Activated naive CD4-positive, alpha-beta T cell (primary cell): ENCODE data around the gene SORBS2.

Source experiments
- DNase-seq, 4 experiments: peaks; one replicate each; lab custom pipeline; 2025; lab: John Stamatoyannopoulos, UW

The SORBS2 gene

DNA sequence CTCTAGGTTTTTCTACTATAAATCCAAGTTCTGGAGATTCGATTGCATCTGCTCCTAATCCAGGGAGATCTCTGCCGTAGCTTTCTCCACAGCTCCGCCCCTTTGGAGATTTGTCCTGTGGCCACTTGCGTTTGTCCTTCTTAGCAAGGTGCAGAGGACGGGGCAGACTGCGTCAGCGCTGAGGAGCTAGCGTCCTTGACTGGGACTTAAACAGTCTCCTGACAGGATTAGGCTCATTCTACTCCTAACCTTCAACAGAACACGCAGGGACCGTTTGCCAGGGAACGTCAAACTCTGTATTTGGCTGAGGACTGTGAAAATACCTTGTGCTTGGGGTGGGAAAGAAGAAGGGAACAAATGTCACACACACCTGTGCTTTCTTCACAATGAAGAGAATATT is 38.6 kb downstream of the SORBS2 start:
- DNase-seq = no peak

DNA sequence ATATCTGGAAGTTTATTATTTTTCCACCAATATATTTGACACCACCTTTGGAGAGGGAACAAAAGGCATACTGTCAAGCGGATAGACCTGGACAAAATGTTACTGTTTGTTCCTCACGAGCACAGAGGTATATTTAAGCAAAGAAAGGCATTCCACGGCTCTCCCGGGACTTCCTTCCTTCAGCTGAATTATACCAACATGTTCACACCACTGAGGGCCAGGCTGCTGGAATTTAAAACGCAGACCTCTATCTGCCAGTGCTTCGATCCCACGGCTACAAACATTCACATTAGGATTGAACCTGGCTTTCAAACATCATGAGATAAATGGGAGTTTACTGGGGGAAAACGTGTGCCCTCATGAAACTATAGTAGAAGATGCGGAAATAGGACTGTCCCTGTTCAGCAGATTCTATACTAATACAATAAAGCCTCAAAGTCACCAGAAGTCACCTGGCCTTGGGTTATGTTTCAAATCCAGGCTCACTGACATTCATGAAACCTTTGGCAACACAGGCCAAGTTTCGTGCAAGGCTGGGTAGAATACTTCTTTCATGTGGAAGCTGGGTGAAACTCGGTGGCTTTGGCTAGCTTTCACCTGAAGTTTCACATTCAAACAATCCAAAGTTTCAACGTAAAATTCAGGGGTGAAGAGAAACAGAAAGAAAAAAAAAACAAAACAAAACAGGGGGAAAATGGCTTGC is 39.5 kb downstream of the SORBS2 start:
- no peak for DNase-seq

DNA sequence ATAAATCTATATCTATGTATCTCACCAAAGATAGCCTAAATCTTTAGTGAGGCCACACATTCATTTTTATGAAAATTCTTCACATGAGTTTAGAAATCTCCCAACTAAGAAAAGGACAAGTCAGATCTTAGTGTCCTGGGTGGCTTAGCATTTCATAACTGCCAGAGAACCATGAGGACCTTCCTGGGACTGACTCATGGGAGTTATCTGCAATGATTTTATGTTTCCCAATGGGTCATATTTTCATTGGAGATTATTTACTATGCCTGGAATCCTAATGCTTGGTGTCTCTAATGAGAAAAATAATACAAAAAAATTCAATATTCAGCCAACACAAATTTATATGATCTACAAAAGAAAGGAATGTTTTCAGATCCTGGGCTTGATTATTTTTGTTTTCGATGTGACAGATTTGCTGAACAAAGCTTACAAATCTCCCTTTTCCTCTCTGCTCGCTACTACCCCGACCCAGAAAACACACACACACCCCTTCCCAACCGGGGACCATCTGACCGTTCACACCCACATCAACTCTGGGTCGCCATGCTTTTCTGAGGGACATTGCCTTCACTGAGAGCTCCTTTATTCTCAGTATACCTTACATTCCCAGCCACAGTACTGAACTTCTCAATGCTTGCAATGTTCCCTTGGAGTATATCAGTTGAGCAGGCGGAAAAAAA is 40.1 kb downstream of the SORBS2 start:
- no peak for DNase-seq

DNA sequence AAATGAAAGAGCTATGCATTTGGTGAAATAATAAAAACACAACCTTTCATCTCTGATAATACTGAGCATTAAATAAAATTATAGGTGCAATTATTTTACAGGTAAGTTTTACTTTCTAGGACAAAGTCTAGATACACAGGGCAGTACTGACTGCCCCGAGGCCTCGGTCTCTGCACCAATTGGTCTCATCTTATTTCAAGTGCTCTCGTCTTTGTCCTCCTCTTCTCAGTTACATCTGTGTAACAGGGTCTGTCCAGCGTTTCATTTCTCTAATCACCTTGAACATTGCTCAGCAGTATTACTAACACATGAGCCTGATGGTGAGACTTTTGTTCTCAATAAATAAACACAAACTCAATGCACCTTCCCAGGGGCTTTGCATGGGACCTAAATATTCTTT is 44.5 kb downstream of the SORBS2 start:
- no peak for DNase-seq

DNA sequence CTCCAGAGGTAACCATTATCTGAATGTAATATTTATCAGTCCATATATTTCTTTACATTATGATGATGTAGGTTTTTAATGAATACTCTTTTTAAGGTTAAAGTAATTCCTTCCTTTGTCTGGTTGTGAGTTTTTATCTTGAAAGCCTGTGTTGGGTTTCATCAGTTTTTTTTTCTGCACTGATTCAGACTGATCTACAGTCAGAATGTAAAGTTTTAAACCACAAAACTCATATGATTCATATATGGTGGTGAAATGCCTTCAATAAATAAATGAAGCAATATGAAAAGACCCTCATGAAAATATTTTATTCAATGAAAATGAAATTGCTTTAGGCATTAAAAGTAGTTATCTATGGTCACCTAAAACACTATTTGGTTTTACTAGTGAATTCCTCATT is 47.1 kb downstream of the SORBS2 start:
- DNase-seq = no peak

DNA sequence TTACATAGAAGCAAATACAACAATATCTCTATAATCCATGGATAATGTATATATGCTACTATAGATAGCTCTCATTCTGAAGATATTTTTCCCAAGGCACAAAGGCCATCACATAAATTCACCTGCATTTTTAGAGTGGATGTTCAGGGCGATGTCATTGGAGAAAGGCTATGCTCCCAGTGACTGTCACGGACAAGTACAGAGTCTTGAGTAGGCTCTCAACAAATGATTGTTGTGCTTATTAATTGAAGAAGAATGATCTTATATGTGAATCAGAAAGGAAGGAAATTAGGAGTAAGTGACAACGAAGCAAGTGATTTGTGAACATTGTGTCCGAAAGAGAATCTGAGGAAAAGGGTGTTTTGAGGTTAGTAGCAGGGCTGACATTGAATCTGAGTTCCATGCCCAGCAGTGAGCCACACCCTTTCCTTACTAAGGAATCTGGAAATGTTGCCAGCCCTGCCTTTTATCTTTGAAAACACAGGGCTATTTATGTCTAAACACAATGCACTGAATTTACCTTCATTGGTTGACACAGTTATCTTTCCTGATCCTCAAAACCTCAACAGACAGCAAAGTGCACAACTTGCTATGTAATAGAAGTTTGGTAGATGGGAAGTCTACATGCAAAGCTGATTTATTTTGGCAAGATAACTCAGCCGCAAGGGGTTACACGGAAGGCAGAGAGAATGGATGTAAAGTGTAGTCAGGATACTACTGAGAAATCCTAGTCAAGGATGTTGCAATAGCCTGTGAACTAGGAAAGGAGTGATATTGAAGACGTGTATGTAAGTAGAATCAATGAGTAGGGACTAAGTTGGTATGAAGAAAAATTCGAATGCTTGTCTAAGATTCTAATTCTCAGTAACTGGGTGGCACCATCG is 50.4 kb downstream of the SORBS2 start:
- no peak for DNase-seq

DNA sequence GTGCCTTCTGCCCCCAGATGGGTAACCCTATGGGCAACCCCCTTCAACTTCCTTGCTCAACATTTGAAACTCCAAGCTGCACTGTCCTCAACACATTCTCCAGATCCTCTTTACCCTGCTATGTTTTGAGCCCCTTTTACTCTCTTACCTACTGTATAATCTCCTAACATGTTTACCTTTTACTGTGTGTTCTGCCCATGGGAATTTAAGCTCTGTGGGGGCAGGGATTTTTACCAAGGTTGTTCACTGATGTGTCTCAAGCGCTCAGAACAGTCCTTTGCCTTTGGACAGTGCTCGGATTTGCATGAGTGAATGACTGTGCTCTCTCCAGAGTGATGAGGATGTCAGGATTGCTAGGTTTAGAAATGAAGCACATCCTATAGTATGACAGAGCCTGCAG is 53.2 kb downstream of the SORBS2 start:
- DNase-seq = no peak

DNA sequence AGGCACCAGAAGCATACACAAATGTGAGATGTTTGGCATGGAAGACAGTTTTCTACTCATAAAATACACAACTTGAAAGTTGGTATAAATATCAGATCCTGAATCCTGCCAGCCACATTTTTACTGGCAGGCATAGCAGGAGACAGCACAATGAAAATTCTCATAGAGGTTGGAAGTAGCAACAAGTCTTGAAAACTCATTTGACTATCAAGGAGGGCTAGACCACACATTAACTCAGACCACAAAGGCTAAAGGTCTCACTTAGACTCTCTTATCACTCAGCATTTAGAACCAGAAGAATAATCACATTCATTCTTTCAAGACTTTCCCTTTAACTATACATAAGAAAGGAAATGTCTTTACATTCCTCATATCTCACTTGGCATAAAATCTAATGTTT is 56.5 kb downstream of the SORBS2 start:
- DNase-seq = no peak

DNA sequence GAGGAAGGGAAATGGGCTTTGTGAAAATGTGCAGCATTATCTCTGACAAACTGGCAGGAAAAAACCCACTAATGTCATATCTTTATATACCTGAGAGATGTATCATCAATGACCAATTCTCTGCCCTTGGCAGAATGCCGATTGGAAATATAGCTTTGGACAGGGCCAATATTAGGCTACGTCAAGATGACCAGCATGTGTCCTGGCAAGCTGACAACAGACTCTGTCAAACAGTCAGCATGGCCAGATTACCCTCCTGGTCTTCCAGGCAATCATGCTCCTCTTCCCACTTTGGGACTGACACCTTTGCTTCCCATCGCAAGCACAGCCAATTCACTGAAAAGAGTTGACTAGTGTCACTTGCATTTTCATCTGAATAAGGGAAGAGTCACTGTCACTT is 57.0 kb downstream of the SORBS2 start:
- DNase-seq = no peak

DNA sequence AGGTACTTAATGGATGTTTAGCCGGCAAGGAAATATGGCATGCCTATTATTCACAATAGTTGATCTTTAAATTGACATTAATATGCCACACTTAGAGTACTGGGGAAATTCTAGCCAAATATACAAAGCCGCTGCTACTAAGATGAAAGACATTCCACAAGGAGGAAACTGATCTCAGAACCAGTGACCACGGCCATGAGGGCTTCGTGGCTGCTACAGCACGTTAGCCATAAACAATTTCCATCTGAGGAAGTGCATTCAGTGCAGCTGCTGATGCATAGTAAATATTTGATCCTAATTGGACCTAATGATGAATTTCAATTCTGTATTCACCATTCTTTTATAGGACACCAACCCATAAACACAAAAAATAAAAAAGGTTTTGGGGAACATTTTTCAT is 59.1 kb downstream of the SORBS2 start:
- DNase-seq = no peak

DNA sequence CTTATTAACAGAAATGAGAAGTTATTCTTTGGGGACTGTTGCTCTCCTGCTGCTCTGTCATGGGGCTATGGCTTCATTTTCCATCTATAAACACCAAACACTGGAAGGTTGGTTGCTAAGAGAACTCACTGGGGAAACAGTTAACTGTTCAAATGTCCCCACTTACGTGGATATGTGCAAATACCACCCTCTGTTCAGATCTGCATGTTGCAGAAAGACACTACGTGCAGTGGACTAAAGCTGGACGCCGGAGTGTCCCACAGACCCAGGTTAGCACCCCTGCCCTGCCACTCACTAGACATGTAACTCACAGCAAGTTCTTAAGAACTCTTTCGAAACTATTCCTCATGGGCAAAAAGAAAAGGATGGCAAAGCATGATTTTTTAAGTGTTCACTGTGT is 62.1 kb downstream of the SORBS2 start:
- no peak for DNase-seq

DNA sequence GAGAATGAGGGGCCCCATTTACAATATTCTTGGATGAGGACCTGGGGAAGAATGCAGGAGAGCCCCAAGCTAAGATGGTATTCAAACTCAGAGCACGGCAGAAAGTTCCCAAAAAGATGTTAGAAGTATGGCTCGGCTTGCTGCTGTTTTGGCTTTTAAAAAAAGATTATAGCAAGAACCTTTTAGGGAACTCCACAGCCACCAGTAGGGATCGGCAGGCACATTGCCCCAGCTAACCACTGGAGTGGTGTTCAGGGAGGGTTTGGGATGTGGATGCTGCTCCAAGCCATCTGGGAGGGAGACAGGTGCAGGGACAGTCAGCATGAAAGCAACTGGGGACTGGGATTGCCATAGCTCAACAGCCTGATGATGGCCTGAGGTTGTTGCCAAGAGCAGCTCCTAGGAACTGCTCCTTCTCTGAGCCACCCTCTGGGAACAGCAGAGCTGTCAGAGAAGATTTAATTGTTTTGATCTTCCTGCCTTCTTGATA is 63.0 kb downstream of the SORBS2 start:
- DNase-seq = no peak

DNA sequence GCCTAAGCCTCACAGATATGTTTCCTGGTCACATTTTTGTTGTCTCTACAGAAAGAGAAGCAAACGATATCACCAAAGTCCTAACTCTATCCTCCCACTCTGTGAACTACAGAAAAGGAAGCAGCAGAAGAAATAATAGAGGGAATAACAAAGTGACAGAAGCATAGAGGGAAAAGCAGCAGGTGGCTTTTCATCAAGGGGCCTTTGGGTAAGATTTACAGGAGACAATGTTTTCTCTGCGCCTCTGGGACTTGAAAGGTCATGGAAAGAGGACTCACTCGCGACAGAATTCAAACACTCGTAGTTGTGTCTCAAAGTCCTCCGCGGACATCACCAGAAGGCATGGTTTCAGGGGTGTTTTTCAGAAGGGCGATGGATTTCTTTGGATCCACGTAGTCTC is 66.1 kb downstream of the SORBS2 start:
- no peak for DNase-seq

DNA sequence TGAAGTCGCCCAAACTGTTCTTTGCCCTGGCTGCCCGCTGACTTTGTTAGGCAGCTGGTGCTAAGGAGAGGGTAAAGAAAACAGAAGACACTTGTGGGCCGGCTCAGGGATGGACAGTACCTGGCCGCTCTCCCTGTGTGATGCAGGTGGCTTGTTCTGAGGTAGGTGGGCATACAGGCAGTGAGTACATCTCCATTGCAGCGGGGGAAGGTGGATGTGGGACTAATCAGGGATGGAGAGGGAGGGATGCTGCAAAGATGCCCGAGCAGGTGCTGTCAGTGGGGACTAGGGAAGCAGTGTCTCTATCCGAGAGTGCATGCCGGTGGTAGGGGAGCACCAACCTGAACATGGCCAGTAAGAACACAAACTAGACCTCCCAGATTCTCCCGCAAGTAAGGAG is 67.0 kb downstream of the SORBS2 start:
- no peak for DNase-seq

DNA sequence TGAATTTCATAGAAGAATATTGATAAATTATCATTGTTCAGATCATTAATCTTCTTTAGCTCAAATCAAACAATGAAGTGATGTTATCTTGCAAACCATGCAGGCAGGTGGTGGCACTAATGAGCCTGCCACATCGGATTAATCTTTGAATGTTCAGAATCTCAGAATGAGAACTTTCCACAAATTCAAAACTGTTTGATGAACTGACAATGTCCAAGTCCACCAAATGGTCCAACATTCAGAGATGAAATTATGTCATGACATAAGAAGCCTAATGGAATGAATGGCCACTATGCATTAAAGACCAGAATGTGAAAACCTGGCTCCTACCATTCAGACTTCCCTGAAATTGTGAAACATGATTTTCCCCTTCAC is 67.5 kb downstream of the SORBS2 start:
- DNase-seq = no peak

DNA sequence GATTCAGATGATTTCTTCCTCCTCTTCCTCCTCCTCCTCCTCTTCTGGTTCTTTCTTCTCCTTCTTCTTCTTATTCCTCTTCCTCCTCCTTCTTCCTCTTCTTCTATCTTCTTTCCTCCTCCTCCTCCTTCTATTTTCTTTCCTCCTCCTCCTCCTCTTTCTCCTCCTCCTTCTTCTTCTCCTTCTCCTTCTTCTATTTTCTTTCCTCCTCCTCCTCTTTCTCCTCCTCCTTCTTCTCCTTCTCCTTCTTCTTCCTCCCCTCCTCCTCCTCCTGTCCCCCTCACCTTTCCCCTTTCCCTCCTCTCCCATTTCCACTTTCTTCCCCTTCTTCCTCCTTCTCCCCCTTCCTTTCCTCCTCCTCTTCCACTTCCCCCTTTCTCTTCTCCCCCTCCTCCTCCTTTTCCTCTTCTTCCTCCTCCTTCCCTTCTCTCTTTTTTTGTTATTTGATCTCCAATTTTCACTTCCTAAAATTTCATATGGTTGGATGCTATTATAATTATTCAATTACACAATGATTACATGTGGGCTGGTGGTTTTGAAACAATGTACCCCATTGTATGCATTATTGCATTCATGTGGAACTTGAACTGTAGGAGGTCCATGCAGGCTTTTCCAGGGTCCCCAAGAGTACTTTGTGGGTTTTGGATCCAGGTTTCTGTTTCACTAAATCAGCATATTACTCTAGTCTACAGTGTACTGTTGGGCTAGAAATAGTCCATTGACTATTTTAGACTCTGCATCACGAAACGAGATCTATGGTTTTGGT is 68.1 kb downstream of the SORBS2 start:
- DNase-seq = no peak

DNA sequence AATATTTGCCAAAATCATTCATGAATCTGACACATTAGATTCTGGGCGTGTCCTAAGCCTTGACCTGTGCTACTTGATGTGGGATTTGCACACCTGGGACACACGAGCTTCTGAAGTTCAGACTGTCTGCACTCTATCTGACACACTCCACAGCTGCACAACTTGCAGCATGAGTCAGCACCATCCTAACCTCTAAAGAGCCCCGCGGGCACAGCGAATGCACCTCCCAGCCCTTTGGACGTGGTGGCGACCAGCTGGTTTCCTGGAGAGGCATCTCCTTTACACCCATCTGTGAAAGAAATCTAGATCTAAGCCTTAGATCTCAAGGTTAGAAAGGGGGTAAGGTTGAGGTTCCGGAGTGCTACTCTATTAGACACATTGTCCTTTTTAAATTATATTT is 69.2 kb downstream of the SORBS2 start:
- DNase-seq = no peak

DNA sequence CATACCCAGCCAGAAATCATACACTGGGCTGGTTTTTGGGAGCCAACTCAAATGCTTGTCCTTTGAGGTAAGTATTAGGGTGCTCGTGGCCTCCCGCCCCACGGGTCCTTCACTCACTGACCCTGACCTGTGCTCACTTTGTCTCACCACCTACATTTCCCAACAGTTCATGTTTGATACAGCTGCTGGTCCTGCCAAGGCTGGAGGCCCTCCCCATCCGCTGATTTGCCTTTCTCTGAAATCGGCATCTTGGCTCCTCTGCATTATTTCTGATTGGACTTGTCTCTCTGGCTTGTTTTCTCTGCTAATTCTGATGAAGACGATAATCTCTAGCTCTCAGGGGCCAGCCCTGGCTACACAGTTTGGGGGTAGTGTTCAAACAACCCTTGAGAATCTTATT is 70.2 kb downstream of the SORBS2 start:
- no peak for DNase-seq

DNA sequence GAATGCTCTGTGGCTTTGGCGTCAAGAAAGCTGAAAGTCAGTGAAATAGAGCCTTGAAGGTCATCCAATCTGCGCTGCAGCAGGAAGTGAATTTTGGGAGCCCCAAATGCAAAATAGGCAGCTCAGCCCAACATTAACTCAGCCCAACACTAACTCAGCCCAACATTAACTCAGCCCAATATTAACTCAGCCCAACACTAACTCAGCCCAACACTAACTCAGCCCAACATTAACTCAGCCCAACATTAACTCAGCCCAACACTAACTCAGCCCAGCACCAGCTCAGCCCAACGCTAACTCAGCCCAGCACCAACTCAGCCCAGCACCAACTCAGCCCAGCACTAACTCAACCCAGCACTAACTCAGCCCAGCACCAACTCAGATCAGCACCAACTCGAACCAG is 71.5 kb downstream of the SORBS2 start:
- DNase-seq = no peak

DNA sequence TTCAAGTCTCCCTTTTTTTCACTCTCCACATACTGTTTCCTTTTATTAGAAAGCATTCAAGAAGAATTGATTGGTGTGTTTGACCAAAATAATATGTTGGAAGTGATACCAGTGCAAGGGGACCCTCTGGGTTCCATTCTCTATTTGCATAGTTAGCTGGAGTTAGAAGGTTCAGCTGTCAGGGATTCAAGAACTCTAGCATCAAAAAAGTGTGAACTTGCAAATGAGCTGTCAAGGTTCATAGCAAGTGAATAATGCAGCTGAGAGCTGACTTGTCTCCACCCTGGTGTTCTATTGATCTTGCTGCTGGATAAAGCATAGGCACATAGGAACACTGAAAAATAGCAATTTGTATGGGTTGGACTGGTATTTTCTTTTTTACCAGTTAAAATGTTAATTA is 73.2 kb downstream of the SORBS2 start:
- no peak for DNase-seq

DNA sequence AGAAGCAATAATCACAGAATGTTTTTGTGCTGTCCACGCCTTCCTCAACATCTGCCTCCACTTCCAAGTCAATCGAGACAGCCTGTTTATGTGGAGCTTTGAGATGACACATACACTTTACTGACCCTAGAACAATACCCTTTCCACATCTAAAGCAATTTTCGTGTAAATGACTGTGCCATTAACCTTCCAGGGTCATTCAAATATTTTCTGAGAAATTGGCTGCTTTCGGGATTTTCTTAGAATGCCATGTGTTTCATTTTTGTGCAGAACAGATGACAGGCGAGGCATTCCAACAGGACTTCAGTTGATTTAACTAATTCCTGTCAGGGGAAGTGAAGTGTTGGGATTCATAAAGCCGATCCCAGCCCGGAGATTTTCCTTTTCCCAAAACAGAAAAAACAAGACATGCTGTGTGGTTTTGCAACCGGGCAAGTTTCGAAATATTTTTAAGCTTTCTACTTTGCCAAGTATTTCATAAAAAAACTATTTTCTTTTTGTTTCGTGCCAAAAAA is 73.9 kb downstream of the SORBS2 start:
- DNase-seq = no peak

DNA sequence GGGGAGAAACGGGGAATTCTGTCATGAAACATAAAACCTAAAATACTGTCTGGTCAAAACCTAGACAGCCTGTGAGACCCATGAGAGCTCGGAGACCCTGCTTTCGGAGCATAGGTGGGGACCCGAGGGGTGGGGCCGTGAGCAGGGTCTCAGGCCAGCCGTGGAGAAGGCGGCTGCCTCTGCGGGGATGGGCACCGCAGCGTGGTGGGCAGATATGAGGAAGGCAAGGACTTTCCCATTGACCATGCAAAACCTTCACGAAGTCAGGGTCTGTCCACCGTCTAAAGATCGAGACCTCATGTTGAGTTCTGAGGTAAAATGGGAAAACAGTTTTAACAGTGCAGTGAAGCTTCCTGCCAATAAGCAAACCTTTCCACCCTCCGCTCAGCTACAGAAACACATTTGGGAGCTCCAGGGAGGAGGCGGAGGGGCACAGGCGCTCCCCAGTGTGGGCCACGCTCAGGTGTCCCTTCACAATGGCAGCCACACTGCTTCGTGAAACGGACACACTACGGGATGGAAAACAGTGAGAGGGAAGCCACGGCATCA is 74.4 kb downstream of the SORBS2 start:
- no peak for DNase-seq
